ENCODE data around the gene TMEM134. TPM values are rescaled to one million over a fixed set of nuclear protein-coding genes. Genes with fewer than 3 reads are reported as not detected.
A peak's percentile ranks its signal among the peaks of the same experiment; 100 is the strongest.
"Not testable (repeated sequence)": the region's sequence is repeated elsewhere in the genome, so short reads cannot be mapped to it uniquely, and the experiment has no call there.

Gene TMEM134
- total RNA-seq, 1 donor from 2014 or later, result 75.1 TPM

DNA sequence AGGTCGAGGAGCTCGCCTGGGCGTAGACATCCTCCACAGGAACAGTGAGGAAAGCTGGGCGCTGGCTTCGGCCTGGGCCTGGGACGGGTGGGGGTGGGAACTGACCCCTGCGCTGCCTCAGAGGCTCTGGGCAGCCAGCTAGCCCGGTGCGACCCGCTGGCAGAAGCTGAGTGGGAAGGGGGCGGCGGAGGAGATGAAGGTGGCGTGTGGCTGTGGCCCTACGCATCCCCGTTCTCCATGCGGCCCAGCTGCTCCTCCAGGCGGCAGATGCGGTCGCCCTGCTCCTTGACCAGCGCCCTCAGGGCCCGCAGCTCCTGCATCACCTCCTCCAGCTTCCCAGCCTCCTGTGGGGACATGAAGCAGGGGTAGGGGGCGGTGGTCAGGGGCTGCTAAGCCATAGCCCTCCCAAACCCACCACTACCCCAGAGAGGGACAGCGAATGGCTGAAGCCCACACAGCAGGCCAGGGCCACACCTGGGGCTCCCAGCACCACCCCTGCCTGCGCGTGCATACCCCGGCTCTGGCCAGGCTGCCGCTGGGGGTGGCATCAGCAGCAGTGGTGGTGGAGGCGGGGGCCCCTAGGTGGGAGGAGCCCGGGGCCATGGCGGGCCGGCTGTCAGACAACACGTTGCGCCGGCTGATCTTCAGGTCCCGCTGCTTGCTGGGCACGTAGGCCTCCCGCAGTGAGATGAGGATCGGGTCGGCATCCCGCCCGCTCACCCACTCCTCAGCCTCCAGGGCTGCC is 30.7 kb downstream of the TMEM134 start:
- no peak for DNase-seq (ENCODE audit: low spot score)

DNA sequence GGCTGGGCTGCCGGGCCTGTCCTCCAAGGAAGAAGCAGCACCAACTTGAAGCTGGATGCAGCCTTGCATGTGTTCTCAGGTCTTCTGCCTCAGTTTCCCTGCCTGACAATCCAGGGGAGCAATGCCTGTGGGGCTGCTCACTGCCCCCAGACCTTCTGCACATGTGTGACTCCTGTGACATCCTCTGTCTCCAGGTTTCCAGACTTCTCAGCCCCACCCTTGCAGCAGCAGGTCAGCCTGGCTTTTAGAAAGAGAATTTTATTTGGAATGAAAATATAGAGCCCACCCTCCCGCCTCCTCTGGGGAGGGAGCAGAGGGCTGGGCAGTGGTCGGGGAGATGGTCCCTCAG is 31.3 kb downstream of the TMEM134 start:
- no peak for DNase-seq (ENCODE audit: low spot score)

GRCh38 chr11:67437082-67437808 is 31.8 kb downstream of the TMEM134 start, which contains the start of gene PTPRCAP:
PTPRCAP (minus strand) TSS chr11:67437682; CDS start chr11:67437619, 63 bp downstream.
- DNase-seq (ENCODE audit: low spot score), result no peak

- DNase-seq (ENCODE audit: low spot score), result no peak
These were observed 32.5 kb downstream of the TMEM134 start for GRCh38 chr11:67436459-67437081.

- no peak for DNase-seq (ENCODE audit: low spot score)
These were observed 33.2 kb downstream of the TMEM134 start for GRCh38 chr11:67435727-67436458.

GRCh38 chr11:67435031-67435726 is 33.9 kb downstream of the TMEM134 start:
- DNase-seq (ENCODE audit: low spot score), result no peak

- no peak for DNase-seq (ENCODE audit: low spot score)
These were observed 34.6 kb downstream of the TMEM134 start for GRCh38 chr11:67434395-67434881.

- DNase-seq (ENCODE audit: low spot score), result no peak
These were observed 35.3 kb downstream of the TMEM134 start for GRCh38 chr11:67433536-67434394.

GRCh38 chr11:67432655-67433349 is 36.2 kb downstream of the TMEM134 start:
- no peak for DNase-seq (ENCODE audit: low spot score)

DNA sequence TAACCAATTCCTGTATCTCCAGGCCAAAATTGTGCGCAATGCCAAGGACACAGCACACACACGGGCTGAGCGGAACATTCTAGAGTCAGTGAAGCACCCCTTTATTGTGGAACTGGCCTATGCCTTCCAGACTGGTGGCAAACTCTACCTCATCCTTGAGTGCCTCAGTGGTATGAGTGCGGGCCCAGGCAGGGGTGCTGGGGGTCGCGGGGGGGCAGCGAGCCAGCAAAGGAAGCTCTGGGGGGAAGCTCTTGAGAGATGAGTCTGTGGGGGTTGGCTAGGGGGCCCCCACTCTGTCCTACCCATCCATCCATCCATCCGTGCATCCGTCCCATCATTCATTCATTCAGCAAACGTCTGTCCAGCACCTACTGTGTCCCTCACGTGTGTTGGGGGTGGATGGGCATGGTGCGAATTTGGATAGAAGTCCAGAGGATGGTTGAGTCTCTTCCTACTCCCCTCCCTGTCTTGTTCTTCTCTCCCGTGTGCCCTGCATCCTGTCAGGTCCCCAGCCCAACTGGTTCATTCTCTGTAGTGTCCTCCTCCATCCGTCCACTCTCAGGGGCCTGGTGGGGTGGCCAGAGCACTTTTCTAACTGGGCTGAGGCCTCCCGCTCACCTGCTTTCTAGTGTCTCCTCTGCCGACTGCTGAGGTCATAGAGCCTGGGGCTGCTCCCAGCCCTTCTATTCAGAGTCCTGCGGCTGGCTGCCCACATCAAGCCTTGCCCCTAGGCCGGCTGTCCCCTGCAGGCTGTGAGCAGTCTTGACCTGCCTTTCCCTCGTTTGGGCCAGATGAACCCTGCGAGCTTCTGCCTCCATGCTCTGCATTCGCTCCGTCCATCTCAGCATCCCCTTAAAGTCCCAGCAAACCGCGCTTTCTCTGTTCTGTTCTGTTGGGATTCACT is 37.5 kb downstream of the TMEM134 start:
- no peak for DNase-seq (ENCODE audit: low spot score)

DNA sequence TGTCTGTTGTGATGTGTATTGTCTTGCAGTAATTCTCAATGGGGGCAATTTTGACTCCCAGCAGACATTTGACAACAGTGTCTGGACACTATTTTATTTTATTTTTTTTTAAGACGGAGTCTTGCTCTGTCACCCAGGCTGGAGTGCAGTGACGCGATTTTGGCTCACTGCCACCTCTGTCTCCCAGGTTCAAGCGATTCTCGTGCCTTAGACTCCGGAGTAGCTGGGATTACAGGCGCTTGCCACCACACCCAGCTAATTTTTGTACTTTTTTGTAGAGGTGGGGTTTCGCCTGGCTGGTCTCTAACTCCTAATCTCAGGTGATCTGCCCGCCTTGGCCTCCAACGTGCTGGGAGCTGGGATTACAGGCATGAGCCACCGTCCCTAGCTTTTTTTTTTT is 39.3 kb downstream of the TMEM134 start:
- DNase-seq (ENCODE audit: low spot score), result no peak

GRCh38 chr11:67429038-67429668 is 39.9 kb downstream of the TMEM134 start:
- DNase-seq (ENCODE audit: low spot score), result no peak

DNA sequence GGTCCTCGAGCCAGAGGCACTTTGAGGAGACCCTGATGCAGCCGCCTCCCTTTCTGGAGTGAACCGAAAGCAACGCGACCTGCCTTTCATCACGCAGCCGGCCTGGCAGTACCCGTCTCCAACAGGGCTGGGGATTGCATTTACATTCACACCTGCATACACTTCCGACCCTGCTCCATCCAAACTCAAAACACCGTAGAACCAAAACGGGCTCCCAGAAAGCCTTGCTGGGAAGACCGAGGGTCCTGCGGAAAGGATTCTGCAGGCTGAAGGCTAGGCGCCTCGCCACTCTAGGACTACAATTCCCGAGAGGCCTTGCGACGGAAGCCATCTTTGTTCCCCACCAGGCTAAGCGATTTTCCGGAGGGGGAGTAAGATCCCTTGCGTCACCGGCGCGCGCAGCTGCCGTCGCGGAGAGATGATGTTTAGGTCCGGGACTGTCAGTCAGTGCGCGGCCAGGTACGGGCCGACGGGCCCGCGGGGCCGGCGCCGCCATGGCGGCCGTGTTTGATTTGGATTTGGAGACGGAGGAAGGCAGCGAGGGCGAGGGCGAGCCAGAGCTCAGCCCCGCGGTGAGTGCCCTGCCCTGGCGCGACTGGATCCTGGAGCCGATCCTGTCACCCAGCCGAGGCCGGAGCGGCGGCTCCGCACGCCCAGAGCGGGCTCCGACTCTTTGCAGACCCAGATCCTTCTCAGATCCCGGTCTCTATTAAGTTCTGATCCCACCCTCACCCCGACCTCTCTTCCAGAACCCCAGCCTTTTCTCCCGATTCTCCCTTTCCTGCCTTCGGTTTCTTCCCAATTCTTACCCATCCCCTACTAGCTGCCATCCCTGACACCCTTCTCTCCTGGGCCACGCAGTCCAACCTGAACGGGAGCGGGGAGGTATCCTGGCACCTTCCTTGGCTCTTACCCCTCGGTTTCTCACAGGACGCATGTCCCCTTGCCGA is 40.7 kb downstream of the TMEM134 start, which contains the start of gene RPS6KB2:
TSS of gene RPS6KB2 (plus strand) at position 443 of the 950 bp plus-strand sequence. CDS start at position 495, 52 bp downstream.
- peak; percentile 99 for DNase-seq (ENCODE audit: low spot score)

DNA sequence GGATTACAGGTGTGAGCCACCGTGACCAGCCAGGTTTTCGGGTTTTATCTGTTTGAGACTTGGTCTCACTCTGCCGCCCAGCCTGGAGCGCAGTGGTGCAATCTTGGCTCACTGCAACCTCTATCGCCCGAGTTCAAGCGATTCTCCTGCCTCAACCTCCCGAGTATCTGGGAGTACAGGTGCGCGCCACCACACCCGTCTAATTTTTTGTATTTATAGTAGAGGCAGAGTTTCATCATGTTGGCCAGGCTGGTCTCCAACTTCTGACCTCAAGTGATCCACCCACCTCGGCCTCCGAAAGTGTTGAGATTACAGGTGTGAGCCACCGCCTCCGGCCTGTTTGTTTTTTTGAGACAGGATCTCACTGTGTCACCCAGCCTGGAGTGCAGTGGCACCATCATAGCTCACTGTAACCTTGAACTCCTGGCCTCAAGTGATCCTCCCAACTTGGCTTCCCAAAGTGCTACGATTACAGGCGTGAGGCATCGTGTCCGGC is 41.6 kb downstream of the TMEM134 start:
- not testable (repeated sequence) for DNase-seq (ENCODE audit: low spot score)

DNA sequence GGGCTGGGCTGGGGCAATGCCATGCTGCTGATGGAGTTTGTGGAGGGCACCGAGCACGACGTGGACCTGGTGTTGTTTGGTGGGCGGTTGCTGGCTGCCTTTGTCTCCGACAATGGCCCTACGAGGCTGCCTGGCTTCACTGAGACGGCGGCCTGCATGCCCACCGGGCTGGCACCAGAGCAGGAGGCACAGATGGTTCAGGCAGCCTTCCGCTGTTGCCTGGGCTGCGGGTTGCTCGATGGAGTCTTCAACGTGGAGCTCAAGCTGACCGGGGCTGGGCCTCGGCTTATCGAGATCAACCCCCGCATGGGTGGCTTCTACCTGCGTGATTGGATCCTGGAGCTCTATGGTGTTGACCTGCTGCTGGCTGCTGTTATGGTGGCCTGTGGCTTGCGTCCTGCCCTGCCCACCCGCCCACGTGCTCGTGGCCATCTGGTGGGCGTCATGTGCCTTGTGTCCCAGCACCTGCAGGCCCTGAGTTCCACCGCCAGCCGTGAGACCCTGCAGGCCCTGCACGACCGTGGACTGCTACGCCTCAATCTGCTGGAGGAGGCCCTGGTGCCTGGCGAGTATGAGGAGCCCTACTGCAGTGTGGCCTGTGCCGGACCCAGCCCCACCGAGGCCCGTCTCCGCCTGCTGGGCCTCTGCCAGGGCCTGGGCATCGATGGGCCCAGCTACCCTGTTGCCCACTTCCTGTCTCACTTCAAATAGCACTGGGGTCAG is 45.0 kb downstream of the TMEM134 start:
- no peak for DNase-seq (ENCODE audit: low spot score)

GRCh38 chr11:67423466-67423865 is 45.6 kb downstream of the TMEM134 start:
- DNase-seq (ENCODE audit: low spot score), result no peak

Measured in mucosa of gallbladder (tissue), 1 donor.